ENCODE results near the gene AGAP1.

Gene AGAP1

GRCh38 chr2:236051806-236052205 is 558.0 kb downstream of the AGAP1 start:
- no peak for TF ChIP-seq CTCF (IDR thresholded peaks at IDR 0.05)
- no peak for DNase-seq (ENCODE audit: low spot score)
- Histone ChIP-seq H3K27ac (no peak overlapping the region), H3K4me3 (no peak overlapping the region)

DNA sequence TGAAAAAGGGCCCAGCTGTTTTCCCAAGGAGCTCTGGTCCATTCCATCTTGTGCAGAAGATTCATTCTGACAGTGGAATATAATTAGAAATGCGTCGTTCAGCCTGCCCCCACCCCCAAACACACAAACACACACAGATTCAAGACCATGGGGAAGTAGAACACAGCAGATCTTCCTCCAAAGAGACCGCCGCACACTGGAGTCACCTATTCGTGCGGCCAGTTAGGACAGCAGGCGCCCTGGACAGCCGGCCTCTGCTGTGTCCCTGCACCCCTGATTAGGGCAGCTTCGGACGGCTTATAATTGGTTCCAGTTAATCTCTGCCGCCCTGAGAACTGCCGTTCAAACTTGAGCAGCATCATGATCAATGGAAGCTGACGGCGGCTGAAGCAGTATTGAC is 558.4 kb downstream of the AGAP1 start:
- TF ChIP-seq CTCF (IDR thresholded peaks at IDR 0.05): no peak
- no peak for DNase-seq (ENCODE audit: low spot score)
- no peak overlapping the region for H3K27ac ChIP-seq
- H3K4me3 ChIP-seq: no peak overlapping the region

DNA sequence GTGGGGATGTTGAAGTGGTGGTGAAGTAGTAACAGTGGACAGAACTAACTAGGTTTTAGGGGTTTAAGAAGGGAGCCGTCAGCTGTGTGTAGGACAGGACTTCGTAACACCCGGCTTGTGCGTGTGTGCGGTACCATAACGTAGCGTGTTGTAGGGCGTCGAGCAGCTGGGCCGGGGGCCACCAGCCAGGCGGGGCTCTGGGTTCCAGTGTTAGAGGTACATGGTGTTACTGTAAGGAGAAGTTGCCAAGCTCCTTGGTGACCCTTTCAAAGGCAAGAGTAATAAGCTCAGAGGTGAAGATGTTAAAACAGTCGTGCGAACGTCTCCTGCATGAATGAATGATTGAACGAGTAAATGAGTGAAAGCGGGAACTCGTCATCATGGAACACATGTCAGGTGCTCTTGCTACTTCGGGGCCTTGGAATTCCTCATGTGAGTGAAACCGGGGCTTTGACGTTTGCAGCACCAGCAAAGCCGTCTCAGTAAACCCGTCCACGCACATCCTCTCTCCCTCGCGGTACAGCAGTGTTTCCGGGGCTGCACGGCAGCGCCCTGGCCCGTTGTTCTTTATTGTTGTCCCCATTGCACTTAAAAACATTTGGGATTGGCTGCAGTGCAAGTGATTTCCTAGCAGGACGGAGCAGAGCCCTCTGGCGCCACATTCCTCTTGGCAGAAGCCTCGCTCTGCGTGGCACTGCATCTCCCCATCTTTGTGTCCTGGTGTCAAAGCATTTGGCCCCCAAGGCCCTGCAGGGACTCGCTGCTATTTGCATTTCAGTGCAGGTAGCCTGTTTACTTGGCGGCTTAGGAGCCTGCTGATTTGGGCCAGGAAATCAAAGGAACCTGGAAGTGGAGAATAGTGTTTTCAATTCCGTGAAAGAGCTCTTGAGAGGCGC is 559.3 kb downstream of the AGAP1 start:
- Histone ChIP-seq H3K27ac (no peak overlapping the region), H3K4me3 (no peak overlapping the region)
- no peak for DNase-seq (ENCODE audit: low spot score)
- no peak for TF ChIP-seq CTCF (IDR thresholded peaks at IDR 0.05)

DNA sequence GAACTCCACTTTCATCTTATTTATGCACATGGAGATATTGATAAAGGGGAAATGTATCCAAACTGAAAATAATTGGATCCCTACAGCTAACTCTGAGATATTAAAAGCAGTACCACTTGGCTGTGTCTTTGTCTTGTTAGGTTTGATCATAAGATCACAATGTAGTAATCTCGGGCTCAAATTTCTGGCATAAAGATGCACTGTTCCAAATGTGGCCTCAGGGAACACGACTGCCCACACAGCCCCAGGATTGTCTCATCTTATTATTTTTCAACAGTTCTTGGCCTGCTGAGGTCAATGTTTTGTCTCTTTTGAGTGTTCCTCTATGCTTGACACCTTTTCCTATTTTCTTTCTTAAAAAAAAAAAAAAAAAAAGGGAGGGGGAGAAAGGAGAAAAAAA is 560.3 kb downstream of the AGAP1 start:
- TF ChIP-seq CTCF (IDR thresholded peaks at IDR 0.05): no peak
- no peak overlapping the region for H3K4me3 ChIP-seq
- no peak overlapping the region for H3K27ac ChIP-seq
- no peak for DNase-seq (ENCODE audit: low spot score)

- Histone ChIP-seq H3K27ac (no peak overlapping the region), H3K4me3 (no peak overlapping the region)
- no peak for DNase-seq (ENCODE audit: low spot score)
- TF ChIP-seq CTCF (IDR thresholded peaks at IDR 0.05): no peak
These were observed 560.9 kb downstream of the AGAP1 start for GRCh38 chr2:236054621-236055305.

DNA sequence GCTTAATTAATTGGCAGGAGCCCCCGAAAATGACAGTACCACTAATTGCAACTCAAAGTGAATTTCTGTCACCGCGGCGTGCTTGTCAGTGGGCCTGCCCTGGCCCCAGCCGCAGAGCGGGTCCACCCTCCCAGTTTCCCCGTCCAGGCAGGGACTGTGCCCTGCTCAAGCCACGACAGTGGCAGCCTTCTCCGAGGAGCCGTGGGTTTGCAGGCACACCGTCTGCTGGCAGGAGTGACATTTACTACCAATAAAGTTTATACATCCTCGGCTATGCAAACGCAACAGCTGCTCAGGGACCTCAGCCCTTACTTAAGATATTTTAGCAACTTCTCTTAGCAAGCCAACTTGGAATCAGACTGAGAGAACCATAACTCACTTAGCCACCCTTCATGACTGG is 561.6 kb downstream of the AGAP1 start:
- TF ChIP-seq CTCF (IDR thresholded peaks at IDR 0.05): no peak
- Histone ChIP-seq H3K27ac (no peak overlapping the region), H3K4me3 (no peak overlapping the region)
- no peak for DNase-seq (ENCODE audit: low spot score)

DNA sequence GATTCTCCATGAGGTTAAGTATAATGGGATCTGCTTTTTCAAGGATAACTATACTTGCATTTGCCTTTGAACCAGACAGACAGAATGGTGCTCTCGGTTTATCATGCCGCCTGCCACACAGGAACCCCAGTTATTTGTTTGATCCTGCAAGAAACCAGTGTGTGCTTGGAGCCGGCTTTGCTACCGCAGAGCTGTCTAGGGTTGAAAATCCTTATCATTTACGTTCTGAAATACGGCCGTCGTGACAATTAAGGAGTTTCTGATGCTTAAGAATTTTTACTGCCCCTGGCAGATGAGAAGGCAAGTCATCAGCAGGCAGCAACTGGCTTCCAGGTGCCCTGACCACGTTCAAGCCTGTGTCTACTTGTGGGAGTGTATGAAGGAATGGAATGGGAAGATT is 562.3 kb downstream of the AGAP1 start:
- no peak overlapping the region for H3K4me3 ChIP-seq
- no peak overlapping the region for H3K27ac ChIP-seq
- TF ChIP-seq CTCF (IDR thresholded peaks at IDR 0.05): no peak
- no peak for DNase-seq (ENCODE audit: low spot score)
